CD4-positive, alpha-beta memory T cell (primary cell): ENCODE results near the gene TRIM38. TPM values are rescaled to one million over a fixed set of nuclear protein-coding genes. Genes with fewer than 3 reads are reported as not detected.
A peak's percentile ranks its signal among the peaks of the same experiment; 100 is the strongest.
"Not testable (repeated sequence)": the region's sequence is repeated elsewhere in the genome, so short reads cannot be mapped to it uniquely, and the experiment has no call there.

Experiments
- CTCF ChIA-PET: fragments of 350-600 bp; sonication (Branson Sonifier 250); formaldehyde crosslinking; loops from one replicate; lab custom pipeline; 2021; ENCODE audit warnings: inconsistent platforms; ENCODE audit not compliant: partially characterized antibody; lab: Charles Lee
- POLR2A ChIA-PET: fragments of 350-600 bp; sonication (Branson Sonifier 250); formaldehyde crosslinking; loops from one replicate; lab custom pipeline; 2021; ENCODE audit not compliant: partially characterized antibody; lab: Charles Lee
- DNase-seq, 5 donors: peaks; one replicate each; pipeline versions ENCODE4 v3.0.0 to v3.0.0-alpha.2; 2020 to 2022; ENCODE audit warnings: mixed read lengths in 1 of 5
- H3K27ac ChIP-seq: one replicate; pipeline ENCODE4 v1.7.0; 2013; ENCODE audit warnings: low read depth, low read length
- H3K27me3 ChIP-seq: 2 replicates; pipeline ENCODE4 v1.7.0; 2013; ENCODE audit warnings: mild to moderate bottlenecking, low read length, moderate library complexity; ENCODE audit not compliant: insufficient read depth
- H3K36me3 ChIP-seq: 2 replicates; pipeline ENCODE4 v1.7.0; 2013; ENCODE audit warnings: mild to moderate bottlenecking, low read length, moderate library complexity; ENCODE audit not compliant: insufficient read depth
- H3K4me1 ChIP-seq: 2 replicates; pipeline ENCODE4 v1.7.0; 2013; ENCODE audit warnings: mild to moderate bottlenecking, low read length, moderate library complexity; ENCODE audit not compliant: insufficient read depth
- H3K4me3 ChIP-seq, 2 donors: one replicate each; pipeline ENCODE4 v1.7.0; 2013; ENCODE audit warnings: low read length in 2 of 2, mild to moderate bottlenecking in 1 of 2
- H3K9me3 ChIP-seq, 2 donors: one replicate each; pipeline ENCODE4 v1.7.0; 2013; ENCODE audit warnings: low read length in 2 of 2, control low read depth in 1 of 2; ENCODE audit not compliant: control insufficient read depth in 1 of 2
- H3K27ac Mint-ChIP-seq, 7 donors: one replicate each; pipeline ENCODE4 v1.8.0; 2020 to 2021; ENCODE audit warnings: mixed read lengths in 7 of 7, mild to moderate bottlenecking in 6 of 7, inconsistent platforms in 3 of 7, moderate library complexity in 3 of 7
- H3K27me3 Mint-ChIP-seq, 2 donors: one replicate each; pipeline ENCODE4 v1.8.0; 2020 to 2021; ENCODE audit warnings: mixed read lengths in 2 of 2
- H3K36me3 Mint-ChIP-seq, 2 donors: one replicate each; pipeline ENCODE4 v1.8.0; 2020 to 2021; ENCODE audit warnings: mixed read lengths in 2 of 2, inconsistent platforms in 1 of 2, mild to moderate bottlenecking in 1 of 2
- H3K4me1 Mint-ChIP-seq, 4 donors: one replicate each; pipeline ENCODE4 v1.8.0; 2020 to 2021; ENCODE audit warnings: mixed read lengths in 4 of 4, mild to moderate bottlenecking in 1 of 4
- H3K4me3 Mint-ChIP-seq, 8 donors: one replicate each; pipeline ENCODE4 v1.8.0; 2020 to 2021; ENCODE audit warnings: mixed read lengths in 8 of 8, mild to moderate bottlenecking in 7 of 8, moderate library complexity in 6 of 8, inconsistent platforms in 3 of 8
- H3K9me3 Mint-ChIP-seq, 8 donors: one replicate each; pipeline ENCODE4 v1.8.0; 2020 to 2021; ENCODE audit warnings: mixed read lengths in 8 of 8, mild to moderate bottlenecking in 5 of 8, inconsistent platforms in 3 of 8, moderate library complexity in 1 of 8
- intact Hi-C: fragments of 100-400 bp; cut with micrococcal nuclease; formaldehyde crosslinking; loops from one replicate; pipeline ENCODE4 v1.15.1; 2023
- polyA plus RNA-seq, 2 donors: library from polyadenylated mRNA; unstranded; fragments of 300-500 nt; fragmentation: Illumina TruSeq; gene quantifications; one replicate each; pipeline ENCODE4 v1.2.3, GENCODE V29; 2021
- total RNA-seq, 2 experiments: library from RNA; stranded (reverse); gene quantifications; one replicate each; pipeline ENCODE4 v1.2.3, GENCODE V29; 2021

TRIM38 gene
- total and polyA plus RNA-seq, 4 experiments from 2014 or later = 4.5 to 37.7 (median 23.8) TPM

GRCh38 chr6:25921525-25922203 lies 40.9 kb upstream of the TRIM38 start:
- no peak overlapping the region for H3K27ac ChIP-seq
- Mint-ChIP-seq H3K4me1 (no peaks in the 10 kb centered on the region), H3K27me3 (peaks cover 3 to 6% of the 10 kb centered on the region in 2 donors), H3K4me3 (no peak overlapping the region), H3K36me3 (no peaks in the 10 kb centered on the region), H3K27ac (no peak overlapping the region), H3K9me3 (no peaks in the 10 kb centered on the region)
- no peaks in the 10 kb centered on the region for H3K36me3 ChIP-seq
- CTCF ChIA-PET = no interaction called here
- POLR2A ChIA-PET = no interaction called here
- no peaks in the 10 kb centered on the region for H3K4me1 ChIP-seq
- H3K4me3 ChIP-seq = no peak overlapping the region
- intact Hi-C loops = no loop called here
- no peak for DNase-seq
- H3K9me3 ChIP-seq = no peaks in the 10 kb centered on the region
- H3K27me3 ChIP-seq = no peaks in the 10 kb centered on the region

GRCh38 chr6:25922301-25922700 lies 40.3 kb upstream of the TRIM38 start:
- no peaks in the 10 kb centered on the region for H3K4me1 ChIP-seq
- H3K9me3 ChIP-seq = no peaks in the 10 kb centered on the region
- intact Hi-C loops = no loop called here
- Mint-ChIP-seq H3K4me1 (no peaks in the 10 kb centered on the region), H3K27ac (no peak overlapping the region), H3K36me3 (no peaks in the 10 kb centered on the region), H3K4me3 (no peak overlapping the region), H3K27me3 (peaks cover 3 to 6% of the 10 kb centered on the region in 2 donors), H3K9me3 (no peaks in the 10 kb centered on the region)
- no peaks in the 10 kb centered on the region for H3K36me3 ChIP-seq
- CTCF ChIA-PET = no interaction called here
- POLR2A ChIA-PET = no interaction called here
- H3K27me3 ChIP-seq = no peaks in the 10 kb centered on the region
- DNase-seq = no peak
- no peak overlapping the region for H3K4me3 ChIP-seq
- no peak overlapping the region for H3K27ac ChIP-seq

GRCh38 chr6:25925876-25926275 lies 36.7 kb upstream of the TRIM38 start:
- Mint-ChIP-seq H3K36me3 (no peaks in the 10 kb centered on the region), H3K27ac (peak overlapping the region in 1 of 7 donors; percentile 41), H3K4me3 (no peak overlapping the region), H3K27me3 (peaks cover 3 to 4% of the 10 kb centered on the region in 2 donors), H3K4me1 (no peaks in the 10 kb centered on the region), H3K9me3 (no peaks in the 10 kb centered on the region)
- no peak for DNase-seq
- H3K36me3 ChIP-seq = no peaks in the 10 kb centered on the region
- no peak overlapping the region for H3K4me3 ChIP-seq
- POLR2A ChIA-PET = no interaction called here
- CTCF ChIA-PET = interaction anchor here (0.9 kb wide), 1 partner anchor 208 kb away, joined by 4 read pairs; no protein-coding TSS in a partner anchor
- intact Hi-C loops = no loop called here
- no peak overlapping the region for H3K27ac ChIP-seq
- H3K27me3 ChIP-seq = no peaks in the 10 kb centered on the region
- H3K4me1 ChIP-seq = no peaks in the 10 kb centered on the region
- no peaks in the 10 kb centered on the region for H3K9me3 ChIP-seq

- intact Hi-C loops = no loop called here
- Mint-ChIP-seq H3K27me3 (peaks cover 3 to 4% of the 10 kb centered on the region in 2 donors), H3K4me1 (no peaks in the 10 kb centered on the region), H3K36me3 (no peaks in the 10 kb centered on the region), H3K4me3 (no peak overlapping the region), H3K27ac (no peak overlapping the region), H3K9me3 (no peaks in the 10 kb centered on the region)
- no peaks in the 10 kb centered on the region for H3K27me3 ChIP-seq
- ChIA-PET CTCF (interaction anchor here (1.3 kb wide), 1 partner anchor 17 kb away, joined by 3 read pairs; no protein-coding TSS in a partner anchor), POLR2A (no interaction called here)
- H3K4me1 ChIP-seq = no peaks in the 10 kb centered on the region
- no peak overlapping the region for H3K27ac ChIP-seq
- H3K4me3 ChIP-seq = no peak overlapping the region
- DNase-seq = no peak
- no peaks in the 10 kb centered on the region for H3K36me3 ChIP-seq
- H3K9me3 ChIP-seq = no peaks in the 10 kb centered on the region
Observed at GRCh38 chr6:25927178-25927577, 35.4 kb upstream of the TRIM38 start.

GRCh38 chr6:25927756-25928216 lies 34.8 kb upstream of the TRIM38 start:
- ChIA-PET POLR2A (no interaction called here), CTCF (interaction anchor here (1.0 to 1.3 kb wide), 2 partner anchors 18 to 75 kb away, joined by 3 read pairs; no protein-coding TSS in a partner anchor)
- Histone ChIP-seq H3K27ac (no peak overlapping the region), H3K27me3 (no peaks in the 10 kb centered on the region), H3K4me3 (no peak overlapping the region), H3K36me3 (no peaks in the 10 kb centered on the region), H3K4me1 (no peaks in the 10 kb centered on the region), H3K9me3 (no peaks in the 10 kb centered on the region)
- H3K4me3 Mint-ChIP-seq = no peak overlapping the region
- intact Hi-C loops = no loop called here
- no peaks in the 10 kb centered on the region for H3K4me1 Mint-ChIP-seq
- DNase-seq = no peak
- no peaks in the 10 kb centered on the region for H3K9me3 Mint-ChIP-seq
- no peak overlapping the region for H3K27ac Mint-ChIP-seq
- H3K27me3 Mint-ChIP-seq = peaks cover 3 to 4% of the 10 kb centered on the region in 2 donors
- H3K36me3 Mint-ChIP-seq = no peaks in the 10 kb centered on the region

GRCh38 chr6:25928562-25929324 lies 33.9 kb upstream of the TRIM38 start:
- intact Hi-C loops = no loop called here
- peaks cover 2 to 3% of the 10 kb centered on the region in 2 donors for H3K27me3 Mint-ChIP-seq
- CTCF ChIA-PET = interaction anchor here (1.0 kb wide), 1 partner anchor 74 kb away, joined by 3 read pairs; no protein-coding TSS in a partner anchor

GRCh38 chr6:25929785-25930184 lies 32.8 kb upstream of the TRIM38 start:
- H3K27ac ChIP-seq, CTCF ChIA-PET, H3K4me3 Mint-ChIP-seq, H3K27me3 ChIP-seq, H3K4me3 ChIP-seq, H3K36me3 Mint-ChIP-seq, H3K9me3 ChIP-seq, intact Hi-C loops, H3K27ac Mint-ChIP-seq, H3K9me3 Mint-ChIP-seq, H3K4me1 Mint-ChIP-seq, H3K4me1 ChIP-seq, DNase-seq, H3K36me3 ChIP-seq, POLR2A ChIA-PET, H3K27me3 Mint-ChIP-seq: not testable (repeated sequence)

More at GRCh38 chr6:25928562-25929324, 33.9 kb upstream of the TRIM38 start:
- H3K36me3 ChIP-seq = no peaks in the 10 kb centered on the region
- Mint-ChIP-seq H3K9me3 (no peaks in the 10 kb centered on the region), H3K4me1 (no peaks in the 10 kb centered on the region), H3K36me3 (no peaks in the 10 kb centered on the region), H3K27ac (no peak overlapping the region), H3K4me3 (no peak overlapping the region)
- H3K4me1 ChIP-seq = no peaks in the 10 kb centered on the region
- H3K27ac ChIP-seq = no peak overlapping the region
- H3K4me3 ChIP-seq = no peak overlapping the region
- POLR2A ChIA-PET = no interaction called here
- no peak for DNase-seq
- no peaks in the 10 kb centered on the region for H3K9me3 ChIP-seq
- H3K27me3 ChIP-seq = no peaks in the 10 kb centered on the region
